IMR-90 (cell line): ENCODE data around the gene ST6GALNAC3. TPM values are rescaled to one million over a fixed set of nuclear protein-coding genes. Genes with fewer than 3 reads are reported as not detected.

Experiments used
- ATAC-seq: fragments of 200-7000 bp; cut with Tn5 transposase; 2 replicates; pipeline ENCODE4 v1.9.1; 2020; ENCODE audit warnings: low read depth, mild to moderate bottlenecking, moderate library complexity
- BruUV-seq: library from RNA; stranded (reverse); fragments of 400-500 nt; replicated peaks from 2 replicates; lab custom pipeline; 2021; lab: Mats Ljungman, UMichigan
- CTCF ChIA-PET: fragments of 300-600 bp; formaldehyde crosslinking; extraction: SDS; loops from one replicate; lab custom pipeline; 2021; ENCODE audit warnings: antibody characterized with exemption; lab: Yijun Ruan, JAX
- POLR2A ChIA-PET: fragments of 300-600 bp; sonication (Branson Sonifier 250); formaldehyde crosslinking; loops from one replicate; lab custom pipeline; 2022; ENCODE audit warnings: antibody characterized with exemption; ENCODE audit not compliant: unreplicated experiment; lab: Charles Lee
- DNase-seq: peaks from one replicate; pipeline ENCODE4 v3.0.0; 2013
- H2AFZ ChIP-seq: replicated peaks from 2 replicates; pipeline ENCODE3; 2013; ENCODE audit warnings: low read length, mild to moderate bottlenecking; ENCODE audit not compliant: poor library complexity
- H2AK5ac ChIP-seq: 2 replicates; pipeline ENCODE4 v1.6.1; 2013; ENCODE audit warnings: low read depth, low read length, inconsistent platforms
- H2AK9ac ChIP-seq: replicated peaks from 2 replicates; pipeline ENCODE3; 2013; ENCODE audit warnings: mild to moderate bottlenecking, low read depth, low read length, moderate library complexity; ENCODE audit not compliant: poor library complexity
- H2BK120ac ChIP-seq: 2 replicates; pipeline ENCODE4 v1.6.1; 2013; ENCODE audit warnings: low read depth, low read length, inconsistent platforms
- H2BK15ac ChIP-seq: 3 replicates; pipeline ENCODE4 v1.6.1; 2013; ENCODE audit warnings: low read depth, low read length, inconsistent platforms
- H2BK20ac ChIP-seq: 2 replicates; pipeline ENCODE4 v1.6.1; 2013; ENCODE audit warnings: low read depth, mild to moderate bottlenecking, inconsistent platforms, low read length, moderate library complexity
- H2BK5ac ChIP-seq: 2 replicates; pipeline ENCODE4 v1.6.1; 2013; ENCODE audit warnings: mild to moderate bottlenecking, low read depth, low read length, inconsistent platforms; ENCODE audit not compliant: poor library complexity, severe bottlenecking
- H3K14ac ChIP-seq: replicated peaks from 2 replicates; pipeline ENCODE4 v1.6.1; 2013; ENCODE audit warnings: low read depth, low read length, inconsistent platforms
- H3K18ac ChIP-seq: 2 replicates; pipeline ENCODE4 v1.6.1; 2013; ENCODE audit warnings: low read depth, low read length, control low read depth
- H3K23ac ChIP-seq: 2 replicates; pipeline ENCODE4 v1.6.1; 2013; ENCODE audit warnings: low read depth, low read length, inconsistent platforms
- H3K27ac ChIP-seq: 2 replicates; pipeline ENCODE4 v1.5.1; 2013; ENCODE audit warnings: mild to moderate bottlenecking, control low read depth, low read length; ENCODE audit not compliant: insufficient read depth
- H3K27me3 ChIP-seq: 2 replicates; pipeline ENCODE4 v1.6.1; 2013; ENCODE audit warnings: low read length; ENCODE audit not compliant: control insufficient read depth, insufficient read depth
- H3K36me3 ChIP-seq: 2 replicates; pipeline ENCODE4 v1.6.1; 2013; ENCODE audit warnings: low read length, mixed read lengths; ENCODE audit not compliant: control insufficient read depth, insufficient read depth
- H3K4ac ChIP-seq: 2 replicates; pipeline ENCODE4 v1.6.1; 2013; ENCODE audit warnings: low read depth, low read length, inconsistent platforms
- H3K4me1 ChIP-seq: 2 replicates; pipeline ENCODE4 v1.6.1; 2013; ENCODE audit warnings: low read length, mixed read lengths; ENCODE audit not compliant: control insufficient read depth, insufficient read depth
- H3K4me2 ChIP-seq: 2 replicates; pipeline ENCODE4 v1.6.1; 2013; ENCODE audit warnings: low read depth, mild to moderate bottlenecking, control low read depth, low read length, moderate library complexity
- H3K4me3 ChIP-seq: 2 replicates; pipeline ENCODE4 v1.5.1; 2013; ENCODE audit warnings: low read depth, mild to moderate bottlenecking, control low read depth, low read length, moderate library complexity; ENCODE audit not compliant: insufficient read depth
- H3K56ac ChIP-seq: 2 replicates; pipeline ENCODE4 v1.6.1; 2013; ENCODE audit warnings: low read length, inconsistent platforms; ENCODE audit not compliant: insufficient read depth; ENCODE audit errors: extremely low read depth
- H3K79me1 ChIP-seq, 2 experiments: 2 replicates each; pipeline ENCODE4 v1.6.1; 2013; ENCODE audit warnings: low read length in 2 of 2, inconsistent platforms in 1 of 2, low read depth in 1 of 2
- H3K9ac ChIP-seq: 2 replicates; pipeline ENCODE4 v1.6.1; 2013; ENCODE audit warnings: low read depth, low read length, control low read depth
- H3K9me1 ChIP-seq: 2 replicates; pipeline ENCODE4 v1.6.1; 2013; ENCODE audit warnings: low read length, inconsistent platforms; ENCODE audit not compliant: insufficient read depth
- H3K9me3 ChIP-seq: 2 replicates; pipeline ENCODE4 v1.6.1; 2013; ENCODE audit warnings: low read length; ENCODE audit not compliant: control insufficient read depth, insufficient read depth
- H4K20me1 ChIP-seq: 2 replicates; pipeline ENCODE4 v1.6.1; 2013; ENCODE audit warnings: low read length, inconsistent platforms; ENCODE audit not compliant: insufficient read depth
- H4K5ac ChIP-seq: 2 replicates; pipeline ENCODE4 v1.6.1; 2013; ENCODE audit warnings: mild to moderate bottlenecking, low read depth, low read length, control low read depth
- H4K8ac ChIP-seq, 2 experiments: 2 replicates each; pipeline ENCODE4 v1.6.1; 2013; ENCODE audit warnings: low read depth in 2 of 2, low read length in 2 of 2, control low read depth in 1 of 2, inconsistent platforms in 1 of 2
- H4K91ac ChIP-seq: 2 replicates; pipeline ENCODE4 v1.6.1; 2013; ENCODE audit warnings: low read depth, low read length, inconsistent platforms; ENCODE audit not compliant: insufficient read depth
- BHLHE40 ChIP-seq: fragments of 150-350 bp; IDR thresholded peaks from 2 replicates; pipeline ENCODE4 v1.6.1; 2016; ENCODE audit warnings: mild to moderate bottlenecking, low read depth, low read length
- CTCF ChIP-seq: conservative IDR thresholded peaks from 2 replicates; pipeline ENCODE4 v1.5.1; 2012; ENCODE audit warnings: mild to moderate bottlenecking, low read depth, low read length, improper control_type of control experiment
- ELK1 ChIP-seq: fragments of 150-350 bp; IDR thresholded peaks from 2 replicates; pipeline ENCODE4 v1.6.1; 2016; ENCODE audit warnings: low read depth, mild to moderate bottlenecking, low read length, moderate library complexity, borderline replicate concordance
- POLR2A ChIP-seq: IDR thresholded peaks from 2 replicates; pipeline ENCODE4 v1.6.1; 2012; ENCODE audit warnings: mild to moderate bottlenecking, low read depth, low read length
- RAD21 ChIP-seq: IDR thresholded peaks from 2 replicates; pipeline ENCODE4 v1.6.1; 2012; ENCODE audit warnings: low read length, improper control_type of control experiment
- RFX5 ChIP-seq: IDR thresholded peaks from 2 replicates; pipeline ENCODE4 v1.8.0; 2012; ENCODE audit warnings: low read depth, mild to moderate bottlenecking, low read length, moderate library complexity
- USF2 ChIP-seq: fragments of 150-350 bp; IDR thresholded peaks from 2 replicates; pipeline ENCODE4 v1.6.1; 2017; ENCODE audit warnings: mild to moderate bottlenecking, antibody characterized with exemption, low read length, low read depth
- WGBS, 2 experiments: methylation state at CpG; one replicate each; pipeline versions ENCODE4 v1.1.5 to v1.1.7; 2013; ENCODE audit warnings: missing lambda C conversion rate in 2 of 2; ENCODE audit not compliant: insufficient read length in 1 of 2; ENCODE audit errors: extremely low coverage in 2 of 2; 5-methylcytosine and 5-hydroxymethylcytosine counted together
- dilution Hi-C: fragments of 300-500 bp; cut with HindIII; formaldehyde crosslinking; loops from one replicate; pipeline ENCODE4 v1.14.3; 2018; ENCODE audit warnings: low sequenced_read_pairs; ENCODE audit not compliant: unreplicated experiment
- in situ Hi-C: fragments of 300-500 bp; cut with MboI; formaldehyde crosslinking; loops from 3 replicates; pipeline ENCODE4 v1.14.3; 2019; ENCODE audit warnings: low sequenced_read_pairs, inconsistent platforms, mixed read lengths
- intact Hi-C: fragments of 100-400 bp; cut with micrococcal nuclease; formaldehyde crosslinking; loops from 2 replicates; pipeline ENCODE4 v1.10.0; 2022
- polyA plus RNA-seq, 3 experiments: library from polyadenylated mRNA; depleted of rRNA; stranded (reverse); fragments of >200 nt; gene quantifications; 2 replicates each; pipeline ENCODE4 v1.2.3, GENCODE V29; 2012; ENCODE audit warnings: low replicate concordance in 1 of 3
- total RNA-seq: library from RNA; depleted of rRNA; stranded (reverse); fragments of >200 nt; gene quantifications from 2 replicates; pipeline ENCODE4 v1.2.3, GENCODE V29; 2012

ST6GALNAC3 gene
- total and polyA plus RNA-seq, 2 of the 4 experiments (the other 2 are of a cell fraction) = 0.65 to 1.3 TPM

- H3K9me3 ChIP-seq = no peaks in the 10 kb centered on the region
- H3K9ac ChIP-seq = no peak overlapping the region
- intact Hi-C loops (no loop called here), in situ Hi-C loops (no loop called here), dilution Hi-C loops (no loop called here)
- no peak overlapping the region for H3K14ac ChIP-seq
- ATAC-seq = no peak
- H4K91ac ChIP-seq = no peak overlapping the region
- H2BK120ac ChIP-seq = no peak overlapping the region
- no peak overlapping the region for H3K18ac ChIP-seq
- no peak overlapping the region for H3K4ac ChIP-seq
- H3K27ac ChIP-seq = no peak overlapping the region
- no peaks in the 10 kb centered on the region for H3K27me3 ChIP-seq
- TF ChIP-seq POLR2A (no peak), USF2 (no peak), RAD21 (no peak), BHLHE40 (no peak), RFX5 (no peak), ELK1 (no peak), CTCF (no peak)
- no peak overlapping the region for H4K5ac ChIP-seq
- H2BK20ac ChIP-seq = no peak overlapping the region
- no peak overlapping the region for H2AFZ ChIP-seq
- no peaks in the 10 kb centered on the region for H4K20me1 ChIP-seq
- no peaks in the 10 kb centered on the region for H3K79me1 ChIP-seq
- no peak overlapping the region for H2BK15ac ChIP-seq
- no peak overlapping the region for H2AK9ac ChIP-seq
- H3K56ac ChIP-seq = no peak overlapping the region
- no peaks in the 10 kb centered on the region for H3K36me3 ChIP-seq
- CTCF ChIA-PET = no interaction called here
- no TSS peak for BruUV-seq
- H3K9me1 ChIP-seq = no peaks in the 10 kb centered on the region
- no peak overlapping the region for H3K4me2 ChIP-seq
- no CpG with 5 or more reads among the region's 5 CpGs for WGBS, 2 experiments
- DNase-seq = no peak
- no peak overlapping the region for H3K4me3 ChIP-seq
- H3K4me1 ChIP-seq = no peaks in the 10 kb centered on the region
- POLR2A ChIA-PET = no interaction called here
- H2BK5ac ChIP-seq = no peak overlapping the region
- H3K23ac ChIP-seq = no peak overlapping the region
- H2AK5ac ChIP-seq = no peak overlapping the region
- no peak overlapping the region for H4K8ac ChIP-seq
These were observed 68.4 kb downstream of the ST6GALNAC3 start for GRCh38 chr1:76142771-76143540.
